Dermis microvascular lymphatic vessel endothelial cell (primary cell): Measurements from ENCODE around the gene RTBDN. TPM values are rescaled to one million over a fixed set of nuclear protein-coding genes. Genes with fewer than 3 reads are reported as not detected.
A peak's percentile ranks its signal among the peaks of the same experiment; 100 is the strongest.
"Not testable (repeated sequence)": the region's sequence is repeated elsewhere in the genome, so short reads cannot be mapped to it uniquely, and the experiment has no call there.

ENCODE experiments used
- DNase-seq, 2 donors: peaks; one replicate each; pipeline versions ENCODE4 v3.0.0 to v3.0.0-alpha.2; 2010; ENCODE audit warnings: low read depth in 2 of 2
- total RNA-seq: library from RNA; depleted of rRNA; stranded (reverse); fragments of >200 nt; gene quantifications from 2 replicates; pipeline ENCODE4 v1.2.1, GENCODE V29; 2014

RTBDN gene
- total RNA-seq, 1 donor from 2014 or later = not detected

- no peak for DNase-seq
Observed at GRCh38 chr19:12858041-12858928, 23.9 kb upstream of the RTBDN start.

GRCh38 chr19:12856653-12857052 lies 22.3 kb upstream of the RTBDN start:
- DNase-seq = no peak

GRCh38 chr19:12847159-12848139 lies 13.1 kb upstream of the RTBDN start:
- peak in 1 of 2 donors; percentile 67 for DNase-seq

GRCh38 chr19:12846613-12847012 lies 12.2 kb upstream of the RTBDN start:
- not testable (repeated sequence) for DNase-seq

- DNase-seq = no peak
Observed at GRCh38 chr19:12843999-12844732, 9.8 kb upstream of the RTBDN start.

- no peak for DNase-seq
Observed at GRCh38 chr19:12843328-12843727, 8.9 kb upstream of the RTBDN start.

GRCh38 chr19:12842511-12842910 lies 8.1 kb upstream of the RTBDN start:
- DNase-seq = no peak

- DNase-seq = peak in 1 of 2 donors; percentile 29
Observed at GRCh38 chr19:12841094-12841493, 6.7 kb upstream of the RTBDN start.

GRCh38 chr19:12840091-12841079 lies 6.0 kb upstream of the RTBDN start:
- peak in 1 of 2 donors; percentile 65 for DNase-seq

GRCh38 chr19:12838886-12839756 lies 4.7 kb upstream of the RTBDN start:
- DNase-seq = no peak

- peak in 1 of 2 donors; percentile 32 for DNase-seq
Observed at GRCh38 chr19:12838182-12838885, 4.0 kb upstream of the RTBDN start, which contains the start of gene MAST1. MAST1 (plus strand) TSS chr19:12838515; CDS start chr19:12838573, 58 bp downstream.

- no peak for DNase-seq
Observed at GRCh38 chr19:12837225-12837624, 2.8 kb upstream of the RTBDN start.

- no peak for DNase-seq
Observed at GRCh38 chr19:12836529-12836863, 2.1 kb upstream of the RTBDN start.

- no peak for DNase-seq
Observed at GRCh38 chr19:12834976-12835757, 788 bp upstream of the RTBDN start.

GRCh38 chr19:12833738-12834565 lies 427 bp downstream of the RTBDN start:
- DNase-seq = no peak

GRCh38 chr19:12833418-12833737 lies 1.0 kb downstream of the RTBDN start:
- no peak for DNase-seq

GRCh38 chr19:12828494-12828893 lies 5.9 kb downstream of the RTBDN start:
- DNase-seq = no peak
